SK-N-SH treated with all-trans-retinoic acid at 6 μM for 48 hours (cell line): Measurements from ENCODE around the gene WFDC1.

Experiments used
- ATAC-seq: fragments of 200-7000 bp; cut with Tn5 transposase; 3 replicates; pipeline ENCODE4 v1.9.1; 2020; ENCODE audit warnings: mild to moderate bottlenecking, moderate library complexity
- ARNTL ChIP-seq: fragments of 450-650 bp; formaldehyde crosslinking; IDR thresholded peaks from 2 replicates; pipeline ENCODE4 v1.5.0; 2020; ENCODE audit warnings: low read depth, mild to moderate bottlenecking, moderate library complexity, borderline replicate concordance
- BACH2 ChIP-seq: fragments of 250-450 bp; sonication (Bioruptor Pico); IDR thresholded peaks from 2 replicates; pipeline ENCODE4 v1.9.0; 2021; ENCODE audit warnings: mild to moderate bottlenecking, borderline replicate concordance
- CSDC2 ChIP-seq: fragments of 250-450 bp; sonication (Bioruptor Pico); IDR thresholded peaks from 2 replicates; pipeline ENCODE4 v1.5.0; 2020; ENCODE audit warnings: mild to moderate bottlenecking, moderate library complexity
- ESRRG ChIP-seq: fragments of 250-450 bp; sonication (Bioruptor Pico); IDR thresholded peaks from 2 replicates; pipeline ENCODE4 v1.6.1; 2021; ENCODE audit warnings: mild to moderate bottlenecking
- GLIS3 ChIP-seq: fragments of 250-450 bp; sonication (Bioruptor Pico); IDR thresholded peaks from 2 replicates; pipeline ENCODE4 v1.5.0; 2020; ENCODE audit warnings: mild to moderate bottlenecking, moderate library complexity
- ISL1 ChIP-seq: fragments of 250-450 bp; sonication (Bioruptor Pico); IDR thresholded peaks from 2 replicates; pipeline ENCODE4 v2.1.2; 2022; ENCODE audit warnings: mild to moderate bottlenecking, moderate library complexity
- OSR1 ChIP-seq: fragments of 250-450 bp; sonication (Bioruptor Pico); IDR thresholded peaks from 2 replicates; pipeline ENCODE4 v1.8.0; 2022; ENCODE audit warnings: moderate library complexity, mild to moderate bottlenecking, inconsistent platforms
- PPARA ChIP-seq: fragments of 250-450 bp; sonication (Bioruptor Pico); IDR thresholded peaks from 2 replicates; pipeline ENCODE4 v1.5.0; 2020; ENCODE audit warnings: mild to moderate bottlenecking, borderline replicate concordance
- SNAI2 ChIP-seq: fragments of 250-450 bp; sonication (Bioruptor Pico); IDR thresholded peaks from 2 replicates; pipeline ENCODE4 v1.5.0; 2020; ENCODE audit warnings: mild to moderate bottlenecking, moderate library complexity
- TCF4 ChIP-seq: fragments of 250-450 bp; sonication (Bioruptor Pico); IDR thresholded peaks from 2 replicates; pipeline ENCODE4 v1.8.0; 2021; ENCODE audit warnings: mild to moderate bottlenecking, moderate library complexity, borderline replicate concordance
- TOX ChIP-seq: fragments of 250-450 bp; sonication (Bioruptor Pico); IDR thresholded peaks from 2 replicates; pipeline ENCODE4 v1.8.0; 2021; ENCODE audit warnings: mild to moderate bottlenecking, moderate library complexity, borderline replicate concordance
- ZC3H10 ChIP-seq: fragments of 250-450 bp; sonication (Bioruptor Pico); IDR thresholded peaks from 2 replicates; pipeline ENCODE4 v1.5.1; 2021; ENCODE audit warnings: mild to moderate bottlenecking, moderate library complexity
- ZFP3 ChIP-seq: fragments of 250-450 bp; sonication (Bioruptor Pico); IDR thresholded peaks from 2 replicates; pipeline ENCODE4 v1.5.0; 2020; ENCODE audit warnings: mild to moderate bottlenecking, moderate library complexity
- ZNF565 ChIP-seq: fragments of 450-650 bp; formaldehyde crosslinking; conservative IDR thresholded peaks from 2 replicates; pipeline ENCODE4 v1.5.0; 2020; ENCODE audit warnings: low read depth, mild to moderate bottlenecking, moderate library complexity
- ZNF70 ChIP-seq: fragments of 450-650 bp; formaldehyde crosslinking; IDR thresholded peaks from 2 replicates; pipeline ENCODE4 v1.5.0; 2020; ENCODE audit warnings: mild to moderate bottlenecking, moderate library complexity
- TF ChIP-seq, protein P1 (sequence below): fragments of 250-450 bp; sonication (Bioruptor Pico); IDR thresholded peaks from 2 replicates; pipeline ENCODE4 v1.5.1; 2021; ENCODE audit warnings: mild to moderate bottlenecking, moderate library complexity
- TF ChIP-seq, protein P2 (sequence below): fragments of 250-450 bp; sonication (Bioruptor Pico); IDR thresholded peaks from 2 replicates; pipeline ENCODE4 v1.5.1; 2020; ENCODE audit warnings: low read depth, mild to moderate bottlenecking, moderate library complexity
- TF ChIP-seq, protein P3 (sequence below): fragments of 250-450 bp; sonication (Bioruptor Pico); IDR thresholded peaks from 2 replicates; pipeline ENCODE4 v1.8.0; 2021; ENCODE audit warnings: low read depth, mild to moderate bottlenecking, moderate library complexity, borderline replicate concordance
- TF ChIP-seq, protein P4 (sequence below): fragments of 250-450 bp; sonication (Bioruptor Pico); IDR thresholded peaks from 2 replicates; pipeline ENCODE4 v1.5.0; 2020; ENCODE audit warnings: mild to moderate bottlenecking, moderate library complexity
- TF ChIP-seq, protein P5 (sequence below): fragments of 250-450 bp; sonication (Bioruptor Pico); IDR thresholded peaks from 2 replicates; pipeline ENCODE4 v1.8.0; 2020; ENCODE audit warnings: mild to moderate bottlenecking, moderate library complexity, borderline replicate concordance

The WFDC1 gene

DNA sequence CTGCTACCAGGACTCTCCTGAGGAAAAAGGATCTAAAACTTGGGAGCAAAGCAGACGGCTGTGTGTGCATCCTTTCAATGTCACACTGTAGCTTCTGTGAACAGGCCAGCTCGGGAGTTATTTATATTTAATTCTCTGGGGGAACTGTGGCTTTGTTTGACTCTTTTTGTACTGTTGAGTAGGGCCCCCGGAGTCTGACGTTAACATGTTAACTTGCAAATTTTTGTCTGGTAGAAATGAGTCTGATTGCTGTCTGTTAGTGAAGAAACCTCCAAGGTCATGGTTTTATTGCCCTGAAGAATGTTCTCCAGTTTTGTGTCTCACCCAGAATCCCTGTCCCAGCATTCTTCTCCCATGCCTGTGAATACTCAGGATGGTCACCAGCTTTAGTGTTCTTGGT, 40.6 kb upstream of the WFDC1 start:
- TF ChIP-seq TOX (CRISPR knock-in tag) = no peak
- TF ChIP-seq ZNF565 = no peak
- TF ChIP-seq ZC3H10 (CRISPR knock-in tag) = no peak
- TF ChIP-seq SNAI2 (CRISPR knock-in tag) = no peak
- no peak for TF ChIP-seq ISL1
- TF ChIP-seq, protein P1, sequence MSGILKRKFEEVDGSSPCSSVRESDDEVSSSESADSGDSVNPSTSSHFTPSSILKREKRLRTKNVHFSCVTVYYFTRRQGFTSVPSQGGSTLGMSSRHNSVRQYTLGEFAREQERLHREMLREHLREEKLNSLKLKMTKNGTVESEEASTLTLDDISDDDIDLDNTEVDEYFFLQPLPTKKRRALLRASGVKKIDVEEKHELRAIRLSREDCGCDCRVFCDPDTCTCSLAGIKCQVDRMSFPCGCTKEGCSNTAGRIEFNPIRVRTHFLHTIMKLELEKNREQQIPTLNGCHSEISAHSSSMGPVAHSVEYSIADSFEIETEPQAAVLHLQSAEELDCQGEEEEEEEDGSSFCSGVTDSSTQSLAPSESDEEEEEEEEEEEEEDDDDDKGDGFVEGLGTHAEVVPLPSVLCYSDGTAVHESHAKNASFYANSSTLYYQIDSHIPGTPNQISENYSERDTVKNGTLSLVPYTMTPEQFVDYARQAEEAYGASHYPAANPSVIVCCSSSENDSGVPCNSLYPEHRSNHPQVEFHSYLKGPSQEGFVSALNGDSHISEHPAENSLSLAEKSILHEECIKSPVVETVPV = no peak
- TF ChIP-seq, protein P2, sequence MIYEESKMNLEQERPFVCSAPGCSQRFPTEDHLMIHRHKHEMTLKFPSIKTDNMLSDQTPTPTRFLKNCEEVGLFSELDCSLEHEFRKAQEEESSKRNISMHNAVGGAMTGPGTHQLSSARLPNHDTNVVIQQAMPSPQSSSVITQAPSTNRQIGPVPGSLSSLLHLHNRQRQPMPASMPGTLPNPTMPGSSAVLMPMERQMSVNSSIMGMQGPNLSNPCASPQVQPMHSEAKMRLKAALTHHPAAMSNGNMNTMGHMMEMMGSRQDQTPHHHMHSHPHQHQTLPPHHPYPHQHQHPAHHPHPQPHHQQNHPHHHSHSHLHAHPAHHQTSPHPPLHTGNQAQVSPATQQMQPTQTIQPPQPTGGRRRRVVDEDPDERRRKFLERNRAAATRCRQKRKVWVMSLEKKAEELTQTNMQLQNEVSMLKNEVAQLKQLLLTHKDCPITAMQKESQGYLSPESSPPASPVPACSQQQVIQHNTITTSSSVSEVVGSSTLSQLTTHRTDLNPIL (CRISPR knock-in tag) = no peak
- TF ChIP-seq OSR1 (CRISPR knock-in tag) = no peak
- TF ChIP-seq GLIS3 (CRISPR knock-in tag) = no peak
- TF ChIP-seq CSDC2 (CRISPR knock-in tag) = no peak
- TF ChIP-seq, protein P3, sequence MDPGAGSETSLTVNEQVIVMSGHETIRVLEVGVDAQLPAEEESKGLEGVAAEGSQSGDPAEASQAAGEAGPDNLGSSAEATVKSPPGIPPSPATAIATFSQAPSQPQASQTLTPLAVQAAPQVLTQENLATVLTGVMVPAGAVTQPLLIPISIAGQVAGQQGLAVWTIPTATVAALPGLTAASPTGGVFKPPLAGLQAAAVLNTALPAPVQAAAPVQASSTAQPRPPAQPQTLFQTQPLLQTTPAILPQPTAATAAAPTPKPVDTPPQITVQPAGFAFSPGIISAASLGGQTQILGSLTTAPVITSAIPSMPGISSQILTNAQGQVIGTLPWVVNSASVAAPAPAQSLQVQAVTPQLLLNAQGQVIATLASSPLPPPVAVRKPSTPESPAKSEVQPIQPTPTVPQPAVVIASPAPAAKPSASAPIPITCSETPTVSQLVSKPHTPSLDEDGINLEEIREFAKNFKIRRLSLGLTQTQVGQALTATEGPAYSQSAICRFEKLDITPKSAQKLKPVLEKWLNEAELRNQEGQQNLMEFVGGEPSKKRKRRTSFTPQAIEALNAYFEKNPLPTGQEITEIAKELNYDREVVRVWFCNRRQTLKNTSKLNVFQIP (CRISPR knock-in tag) = no peak
- ATAC-seq = no peak

DNA sequence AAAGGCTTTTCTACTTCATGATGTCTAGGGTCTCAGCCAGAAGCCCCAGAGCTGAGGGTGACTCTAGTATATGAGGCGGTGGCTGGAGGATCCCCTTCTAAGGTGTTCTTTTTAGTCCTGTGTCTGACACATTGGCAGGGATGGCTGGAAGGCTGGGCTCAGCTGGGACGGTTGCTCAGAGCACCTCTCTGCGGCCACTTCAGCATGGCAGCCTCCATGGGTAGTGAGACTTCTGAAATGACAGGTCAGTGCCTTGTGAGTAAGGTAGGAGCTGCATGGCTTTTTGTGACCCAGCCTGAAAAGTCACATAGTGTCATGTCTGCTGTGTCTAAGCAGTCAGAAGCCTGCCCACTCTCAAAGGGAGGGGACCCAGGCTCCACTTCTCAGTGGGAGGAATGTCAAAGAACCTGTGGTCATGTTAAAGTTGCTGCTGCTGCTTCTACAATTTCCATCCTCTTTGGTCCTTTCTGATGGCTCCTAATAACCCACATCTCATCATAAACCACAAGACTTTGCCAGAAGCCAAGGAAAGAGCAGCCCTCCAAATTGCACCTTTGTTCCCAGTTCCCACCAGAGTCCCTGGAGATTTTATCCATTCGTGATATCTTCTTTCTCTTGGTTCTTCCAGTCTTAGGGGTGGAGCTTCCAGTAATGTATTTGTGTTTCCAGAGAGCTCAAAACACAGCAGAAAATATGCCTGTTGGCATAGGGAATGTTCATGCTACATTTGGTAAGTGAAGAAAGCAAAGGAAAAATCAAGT, 39.4 kb upstream of the WFDC1 start:
- no peak for ATAC-seq
- TF ChIP-seq BACH2 (CRISPR knock-in tag) (no peak), ZNF565 (no peak), ESRRG (CRISPR knock-in tag) (no peak), ZNF70 (no peak), TCF4 (CRISPR knock-in tag) (no peak), SNAI2 (CRISPR knock-in tag) (no peak), PPARA (no peak), ZFP3 (no peak), TOX (CRISPR knock-in tag) (no peak), CSDC2 (CRISPR knock-in tag) (no peak), ARNTL (no peak), ZC3H10 (CRISPR knock-in tag) (no peak)
- TF ChIP-seq, protein P4, sequence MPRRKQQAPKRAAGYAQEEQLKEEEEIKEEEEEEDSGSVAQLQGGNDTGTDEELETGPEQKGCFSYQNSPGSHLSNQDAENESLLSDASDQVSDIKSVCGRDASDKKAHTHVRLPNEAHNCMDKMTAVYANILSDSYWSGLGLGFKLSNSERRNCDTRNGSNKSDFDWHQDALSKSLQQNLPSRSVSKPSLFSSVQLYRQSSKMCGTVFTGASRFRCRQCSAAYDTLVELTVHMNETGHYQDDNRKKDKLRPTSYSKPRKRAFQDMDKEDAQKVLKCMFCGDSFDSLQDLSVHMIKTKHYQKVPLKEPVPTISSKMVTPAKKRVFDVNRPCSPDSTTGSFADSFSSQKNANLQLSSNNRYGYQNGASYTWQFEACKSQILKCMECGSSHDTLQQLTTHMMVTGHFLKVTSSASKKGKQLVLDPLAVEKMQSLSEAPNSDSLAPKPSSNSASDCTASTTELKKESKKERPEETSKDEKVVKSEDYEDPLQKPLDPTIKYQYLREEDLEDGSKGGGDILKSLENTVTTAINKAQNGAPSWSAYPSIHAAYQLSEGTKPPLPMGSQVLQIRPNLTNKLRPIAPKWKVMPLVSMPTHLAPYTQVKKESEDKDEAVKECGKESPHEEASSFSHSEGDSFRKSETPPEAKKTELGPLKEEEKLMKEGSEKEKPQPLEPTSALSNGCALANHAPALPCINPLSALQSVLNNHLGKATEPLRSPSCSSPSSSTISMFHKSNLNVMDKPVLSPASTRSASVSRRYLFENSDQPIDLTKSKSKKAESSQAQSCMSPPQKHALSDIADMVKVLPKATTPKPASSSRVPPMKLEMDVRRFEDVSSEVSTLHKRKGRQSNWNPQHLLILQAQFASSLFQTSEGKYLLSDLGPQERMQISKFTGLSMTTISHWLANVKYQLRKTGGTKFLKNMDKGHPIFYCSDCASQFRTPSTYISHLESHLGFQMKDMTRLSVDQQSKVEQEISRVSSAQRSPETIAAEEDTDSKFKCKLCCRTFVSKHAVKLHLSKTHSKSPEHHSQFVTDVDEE (CRISPR knock-in tag) = no peak
- TF ChIP-seq, protein P3 (CRISPR knock-in tag) = no peak

DNA sequence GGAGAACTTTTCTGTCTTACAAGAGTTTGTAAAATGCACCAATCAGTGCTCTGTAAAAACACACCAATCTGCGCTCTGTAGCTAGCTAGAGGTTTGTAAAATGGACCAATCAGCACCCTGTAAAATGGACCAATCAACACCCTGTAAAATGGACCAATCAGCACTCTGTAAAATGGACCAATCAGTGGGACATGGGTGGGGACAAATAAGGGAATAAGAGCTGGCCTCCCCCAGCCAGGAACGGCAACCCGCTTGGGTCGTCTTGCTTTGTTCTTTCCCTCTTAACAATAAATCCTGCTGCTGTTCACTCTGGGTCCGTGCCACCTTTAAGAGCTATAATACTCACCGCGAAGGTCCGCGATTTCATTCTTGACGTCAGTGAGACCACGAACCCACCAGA, 36.4 kb upstream of the WFDC1 start:
- no peak for ATAC-seq
- no peak for TF ChIP-seq ISL1
- TF ChIP-seq, protein P5, sequence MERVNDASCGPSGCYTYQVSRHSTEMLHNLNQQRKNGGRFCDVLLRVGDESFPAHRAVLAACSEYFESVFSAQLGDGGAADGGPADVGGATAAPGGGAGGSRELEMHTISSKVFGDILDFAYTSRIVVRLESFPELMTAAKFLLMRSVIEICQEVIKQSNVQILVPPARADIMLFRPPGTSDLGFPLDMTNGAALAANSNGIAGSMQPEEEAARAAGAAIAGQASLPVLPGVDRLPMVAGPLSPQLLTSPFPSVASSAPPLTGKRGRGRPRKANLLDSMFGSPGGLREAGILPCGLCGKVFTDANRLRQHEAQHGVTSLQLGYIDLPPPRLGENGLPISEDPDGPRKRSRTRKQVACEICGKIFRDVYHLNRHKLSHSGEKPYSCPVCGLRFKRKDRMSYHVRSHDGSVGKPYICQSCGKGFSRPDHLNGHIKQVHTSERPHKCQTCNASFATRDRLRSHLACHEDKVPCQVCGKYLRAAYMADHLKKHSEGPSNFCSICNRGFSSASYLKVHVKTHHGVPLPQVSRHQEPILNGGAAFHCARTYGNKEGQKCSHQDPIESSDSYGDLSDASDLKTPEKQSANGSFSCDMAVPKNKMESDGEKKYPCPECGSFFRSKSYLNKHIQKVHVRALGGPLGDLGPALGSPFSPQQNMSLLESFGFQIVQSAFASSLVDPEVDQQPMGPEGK (CRISPR knock-in tag) = no peak
- no peak for TF ChIP-seq ZNF70
- TF ChIP-seq PPARA = no peak
- no peak for TF ChIP-seq TCF4 (CRISPR knock-in tag)
- no peak for TF ChIP-seq BACH2 (CRISPR knock-in tag)
- TF ChIP-seq GLIS3 (CRISPR knock-in tag) = no peak
